HUES64 (cell line): ENCODE measurements around the gene DMRTC1B.
"Not testable (repeated sequence)": the region's sequence is repeated elsewhere in the genome, so short reads cannot be mapped to it uniquely, and the experiment has no call there.

Experiments used
- H3K27ac ChIP-seq: 2 replicates; pipeline ENCODE4 v1.7.0; 2013; ENCODE audit warnings: low read depth, low read length, inconsistent platforms
- H3K27me3 ChIP-seq: 2 replicates; pipeline ENCODE4 v1.6.1; 2013; ENCODE audit warnings: mild to moderate bottlenecking, low read length; ENCODE audit not compliant: insufficient read depth
- H3K36me3 ChIP-seq: 2 replicates; pipeline ENCODE4 v1.6.1; 2013; ENCODE audit warnings: mild to moderate bottlenecking, low read length; ENCODE audit not compliant: insufficient read depth
- H3K4me1 ChIP-seq: 2 replicates; pipeline ENCODE4 v1.6.1; 2013; ENCODE audit warnings: mild to moderate bottlenecking, low read length, moderate library complexity; ENCODE audit not compliant: insufficient read depth
- H3K4me3 ChIP-seq: 2 replicates; pipeline ENCODE4 v1.5.1; 2013; ENCODE audit warnings: mild to moderate bottlenecking, low read length, moderate library complexity
- H3K9ac ChIP-seq: 2 replicates; pipeline ENCODE4 v1.6.1; 2013; ENCODE audit warnings: mild to moderate bottlenecking, low read depth, low read length
- H3K9me3 ChIP-seq: 2 replicates; pipeline ENCODE4 v1.6.1; 2013; ENCODE audit warnings: low read depth, low read length; ENCODE audit not compliant: insufficient read depth
- WGBS: fragments of 150-250, 120-280 bp; methylation state at CpG from one replicate; pipeline ENCODE4 v1.1.7; 2013; ENCODE audit warnings: missing lambda C conversion rate; 5-methylcytosine and 5-hydroxymethylcytosine counted together

DMRTC1B gene

GRCh38 chrX:72783964-72784363 is 7.3 kb downstream of the DMRTC1B start:
- WGBS: no CpG with 5 or more reads among the region's 6 CpGs
- not testable (repeated sequence) for H3K27me3 ChIP-seq, H3K9ac ChIP-seq, H3K36me3 ChIP-seq, H3K4me3 ChIP-seq, H3K27ac ChIP-seq, H3K9me3 ChIP-seq, H3K4me1 ChIP-seq

GRCh38 chrX:72788142-72788541 is 11.5 kb downstream of the DMRTC1B start:
- no CpG with 5 or more reads among the region's 1 CpG for WGBS

GRCh38 chrX:72790390-72790789 is 13.7 kb downstream of the DMRTC1B start:
- H3K27ac ChIP-seq: not testable (repeated sequence)
- WGBS: no CpG with 5 or more reads among the region's 3 CpGs

More at GRCh38 chrX:72788142-72788541, 11.5 kb downstream of the DMRTC1B start:
- H3K4me1 ChIP-seq, H3K9me3 ChIP-seq, H3K36me3 ChIP-seq, H3K27me3 ChIP-seq, H3K27ac ChIP-seq, H3K9ac ChIP-seq, H3K4me3 ChIP-seq: not testable (repeated sequence)

GRCh38 chrX:72808110-72808509 is 31.4 kb downstream of the DMRTC1B start, which contains the start of gene FAM236D:
Gene FAM236D (minus strand): TSS chrX:72808210. CDS start chrX:72808110, 100 bp downstream.
- H3K36me3 ChIP-seq, H3K9ac ChIP-seq, H3K27me3 ChIP-seq, H3K4me3 ChIP-seq, H3K9me3 ChIP-seq, H3K4me1 ChIP-seq, H3K27ac ChIP-seq: not testable (repeated sequence)
- no CpG with 5 or more reads among the region's 13 CpGs for WGBS

More at GRCh38 chrX:72790390-72790789, 13.7 kb downstream of the DMRTC1B start:
- not testable (repeated sequence) for H3K9me3 ChIP-seq, H3K4me1 ChIP-seq, H3K4me3 ChIP-seq, H3K36me3 ChIP-seq, H3K27me3 ChIP-seq, H3K9ac ChIP-seq

- not testable (repeated sequence) for H3K9me3 ChIP-seq, H3K27ac ChIP-seq, H3K4me3 ChIP-seq, H3K27me3 ChIP-seq, H3K4me1 ChIP-seq, H3K36me3 ChIP-seq, H3K9ac ChIP-seq
- WGBS: no CpG with 5 or more reads among the region's 13 CpGs
Observed at GRCh38 chrX:72830701-72831100, 54.0 kb downstream of the DMRTC1B start.

GRCh38 chrX:72837532-72837931 is 60.8 kb downstream of the DMRTC1B start:
- not testable (repeated sequence) for H3K36me3 ChIP-seq, H3K27me3 ChIP-seq, H3K9me3 ChIP-seq, H3K4me1 ChIP-seq, H3K9ac ChIP-seq, H3K4me3 ChIP-seq, H3K27ac ChIP-seq
- no CpG with 5 or more reads among the region's 2 CpGs for WGBS

- H3K36me3 ChIP-seq, H3K27me3 ChIP-seq, H3K27ac ChIP-seq, H3K4me1 ChIP-seq, H3K9ac ChIP-seq, H3K4me3 ChIP-seq, H3K9me3 ChIP-seq: not testable (repeated sequence)
- WGBS: no CpG with 5 or more reads among the region's 2 CpGs
Observed at GRCh38 chrX:72882898-72883297, 106.2 kb downstream of the DMRTC1B start.

- H3K27me3 ChIP-seq, H3K4me3 ChIP-seq, H3K9me3 ChIP-seq, H3K4me1 ChIP-seq, H3K9ac ChIP-seq, H3K27ac ChIP-seq, H3K36me3 ChIP-seq: not testable (repeated sequence)
- no CpG with 5 or more reads among the region's 14 CpGs for WGBS
Observed at GRCh38 chrX:72889740-72890139, 113.0 kb downstream of the DMRTC1B start.
